Astrocyte of the hippocampus (primary cell): Measurements from ENCODE around the gene CCL22.
"Not testable (repeated sequence)": the region's sequence is repeated elsewhere in the genome, so short reads cannot be mapped to it uniquely, and the experiment has no call there.

ENCODE experiments used
- DNase-seq: peaks from one replicate; pipeline ENCODE4 v3.0.0; 2011; ENCODE audit warnings: low read depth, low spot score

CCL22 gene

DNA sequence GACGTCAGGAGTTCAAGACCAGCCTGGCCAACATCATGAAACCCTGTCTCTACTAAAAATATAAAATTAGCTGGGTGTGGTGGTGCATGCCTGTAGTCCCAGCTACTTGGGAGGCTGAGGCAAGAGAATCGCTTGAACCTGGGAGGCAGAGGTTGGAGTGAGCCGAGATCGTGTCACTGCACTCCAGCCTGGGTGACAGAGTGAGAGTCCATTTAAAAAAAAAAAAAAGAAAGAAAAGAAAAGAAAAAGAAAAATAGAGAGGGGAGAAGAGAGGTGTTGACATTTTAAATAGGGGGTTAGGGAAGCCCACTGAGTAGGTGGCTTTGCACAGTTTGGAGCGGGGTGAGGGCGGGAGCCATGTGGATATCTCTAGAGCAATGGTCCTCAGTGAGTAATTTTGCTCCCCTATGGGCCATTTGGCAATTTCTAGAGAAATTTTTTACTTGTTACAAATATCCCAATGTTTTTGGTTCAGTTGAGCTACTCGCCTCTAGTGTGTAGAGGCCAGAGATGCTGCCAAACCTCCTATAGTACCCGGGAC is 16.4 kb downstream of the CCL22 start:
- not testable (repeated sequence) for DNase-seq

DNA sequence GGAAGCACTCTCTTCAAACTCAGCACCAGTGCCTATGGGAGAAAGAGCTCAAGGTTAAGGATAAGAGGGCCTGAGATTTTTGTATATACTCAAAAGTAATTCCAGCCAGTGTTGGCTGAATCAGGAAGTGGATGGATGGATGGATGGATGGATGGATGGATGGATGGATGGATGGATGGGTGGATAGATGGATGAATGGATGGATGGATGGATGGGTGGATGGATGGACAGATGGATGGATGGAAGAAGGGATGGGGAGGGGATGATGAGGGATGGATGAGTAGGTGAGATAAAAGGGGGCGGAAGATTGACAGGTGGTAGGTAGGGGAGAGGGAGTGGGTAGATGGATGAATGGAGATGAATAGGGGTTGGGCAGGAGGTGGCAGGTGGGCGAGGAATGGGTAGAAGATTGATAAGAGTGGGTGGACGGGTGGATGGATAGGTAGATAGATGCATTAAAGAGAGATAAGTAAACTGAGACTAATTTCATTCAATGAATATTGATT is 17.8 kb downstream of the CCL22 start:
- no peak for DNase-seq

DNA sequence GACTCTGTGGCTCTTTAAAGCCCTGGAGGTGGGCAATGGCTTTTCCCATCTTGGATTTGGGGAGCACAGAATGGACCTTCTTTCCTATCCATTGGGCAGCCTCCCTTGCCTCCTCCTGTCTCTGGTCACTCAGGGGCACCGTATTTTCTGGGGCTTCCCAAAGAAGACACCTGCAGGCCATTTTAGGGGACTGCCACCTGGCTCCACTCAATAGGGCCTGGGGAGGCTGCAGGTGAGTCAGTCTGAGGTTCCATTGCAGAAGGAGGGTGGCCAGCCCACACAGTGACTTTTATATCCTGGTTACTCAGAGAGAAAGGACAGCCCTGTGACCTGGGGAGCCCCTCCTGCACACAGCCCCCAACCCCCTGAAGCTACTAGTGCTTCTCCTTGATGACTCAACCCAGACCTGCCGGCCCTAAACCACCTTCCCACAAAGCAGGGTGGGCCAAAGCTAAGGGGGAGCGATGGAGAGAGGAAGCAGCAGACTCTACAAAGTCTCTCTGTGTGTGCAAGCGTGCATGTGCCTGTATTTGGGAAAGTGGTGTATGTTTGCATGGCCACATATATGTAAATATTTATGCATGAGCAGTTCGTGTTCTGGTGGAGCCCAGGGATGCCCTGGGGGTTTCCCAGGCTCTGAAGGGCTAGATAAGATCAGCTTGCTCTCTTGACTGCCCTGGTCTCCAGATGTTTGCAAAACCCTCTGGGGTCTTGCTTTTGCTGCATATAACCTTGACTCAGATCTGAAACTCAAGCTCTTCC is 18.7 kb downstream of the CCL22 start:
- no peak for DNase-seq

DNA sequence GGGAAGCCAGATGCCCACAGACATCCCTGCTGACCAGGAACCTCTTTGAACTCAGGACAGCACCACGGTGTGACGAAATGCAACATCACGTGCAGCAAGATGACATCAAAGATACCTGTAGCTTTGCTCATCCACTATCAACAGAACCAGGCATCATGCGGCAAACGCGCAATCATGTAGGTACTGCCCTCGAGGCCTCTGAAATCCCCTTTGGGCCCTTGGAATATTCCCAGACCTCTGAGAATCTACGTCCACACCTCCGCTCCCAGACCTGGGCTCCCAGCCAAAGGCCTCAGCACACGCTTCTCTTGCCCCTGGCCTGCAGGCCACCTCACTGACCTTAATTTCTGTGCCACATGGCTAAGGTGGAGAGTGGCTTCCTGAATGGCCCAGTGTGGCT is 21.0 kb downstream of the CCL22 start:
- no peak for DNase-seq

DNA sequence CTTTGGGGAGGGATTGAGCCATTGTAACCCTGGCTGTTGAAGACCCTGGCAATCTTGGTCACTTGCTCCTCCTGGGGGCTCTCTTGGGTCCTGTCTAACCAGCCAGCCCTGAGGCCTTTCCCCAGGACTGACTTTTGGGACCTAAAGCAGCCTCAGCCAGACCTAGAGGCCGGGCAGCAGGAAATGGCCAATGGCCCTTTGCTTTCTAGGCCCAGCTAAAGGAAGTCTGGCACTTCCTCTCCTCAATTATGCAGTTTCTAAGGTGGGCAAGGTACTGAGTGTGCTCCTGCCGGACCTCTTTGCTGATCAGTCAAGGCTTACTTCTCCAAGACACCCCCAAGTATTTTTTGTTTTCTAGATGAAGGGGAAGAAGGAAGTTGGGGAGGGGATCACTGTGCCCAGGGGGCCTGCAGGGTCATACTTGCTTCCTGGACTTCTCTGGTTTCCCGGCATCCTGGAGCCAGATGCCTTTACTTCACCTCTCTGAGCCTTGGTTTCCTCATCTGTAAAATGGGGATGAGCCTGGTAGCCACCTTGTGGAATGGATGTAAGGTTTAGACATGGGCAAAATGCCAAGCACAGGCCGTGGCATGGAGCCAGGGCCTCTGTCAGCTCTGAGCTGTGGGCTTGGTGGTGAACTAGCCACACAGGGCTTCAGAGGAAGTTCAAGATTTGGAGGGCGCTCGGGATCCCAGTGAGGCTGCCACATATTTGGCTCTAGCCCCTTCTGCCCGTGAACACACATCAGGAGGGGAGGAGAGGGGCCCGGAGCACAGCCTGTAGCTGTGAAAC is 22.3 kb downstream of the CCL22 start:
- DNase-seq: peak; percentile 69

DNA sequence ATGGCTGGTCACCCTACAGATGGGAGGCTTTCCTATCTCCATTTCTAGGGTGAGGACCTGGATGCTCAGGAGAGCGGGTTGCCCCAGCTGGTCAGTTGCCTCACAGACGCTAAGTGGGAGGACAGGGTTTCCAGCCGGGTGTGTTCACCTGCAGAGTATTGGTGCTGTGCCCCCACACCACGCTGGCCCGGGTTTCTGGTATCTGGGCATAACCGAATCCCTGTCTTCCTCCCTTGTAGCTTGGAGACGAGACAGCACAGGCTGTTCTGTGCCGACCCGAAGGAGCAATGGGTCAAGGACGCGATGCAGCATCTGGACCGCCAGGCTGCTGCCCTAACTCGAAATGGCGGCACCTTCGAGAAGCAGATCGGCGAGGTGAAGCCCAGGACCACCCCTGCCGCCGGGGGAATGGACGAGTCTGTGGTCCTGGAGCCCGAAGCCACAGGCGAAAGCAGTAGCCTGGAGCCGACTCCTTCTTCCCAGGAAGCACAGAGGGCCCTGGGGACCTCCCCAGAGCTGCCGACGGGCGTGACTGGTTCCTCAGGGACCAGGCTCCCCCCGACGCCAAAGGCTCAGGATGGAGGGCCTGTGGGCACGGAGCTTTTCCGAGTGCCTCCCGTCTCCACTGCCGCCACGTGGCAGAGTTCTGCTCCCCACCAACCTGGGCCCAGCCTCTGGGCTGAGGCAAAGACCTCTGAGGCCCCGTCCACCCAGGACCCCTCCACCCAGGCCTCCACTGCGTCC is 23.4 kb downstream of the CCL22 start:
- no peak for DNase-seq

DNA sequence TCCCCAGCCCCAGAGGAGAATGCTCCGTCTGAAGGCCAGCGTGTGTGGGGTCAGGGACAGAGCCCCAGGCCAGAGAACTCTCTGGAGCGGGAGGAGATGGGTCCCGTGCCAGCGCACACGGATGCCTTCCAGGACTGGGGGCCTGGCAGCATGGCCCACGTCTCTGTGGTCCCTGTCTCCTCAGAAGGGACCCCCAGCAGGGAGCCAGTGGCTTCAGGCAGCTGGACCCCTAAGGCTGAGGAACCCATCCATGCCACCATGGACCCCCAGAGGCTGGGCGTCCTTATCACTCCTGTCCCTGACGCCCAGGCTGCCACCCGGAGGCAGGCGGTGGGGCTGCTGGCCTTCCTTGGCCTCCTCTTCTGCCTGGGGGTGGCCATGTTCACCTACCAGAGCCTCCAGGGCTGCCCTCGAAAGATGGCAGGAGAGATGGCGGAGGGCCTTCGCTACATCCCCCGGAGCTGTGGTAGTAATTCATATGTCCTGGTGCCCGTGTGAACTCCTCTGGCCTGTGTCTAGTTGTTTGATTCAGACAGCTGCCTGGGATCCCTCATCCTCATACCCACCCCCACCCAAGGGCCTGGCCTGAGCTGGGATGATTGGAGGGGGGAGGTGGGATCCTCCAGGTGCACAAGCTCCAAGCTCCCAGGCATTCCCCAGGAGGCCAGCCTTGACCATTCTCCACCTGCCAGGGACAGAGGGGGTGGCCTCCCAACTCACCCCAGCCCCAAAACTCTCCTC is 24.1 kb downstream of the CCL22 start:
- DNase-seq: no peak

DNA sequence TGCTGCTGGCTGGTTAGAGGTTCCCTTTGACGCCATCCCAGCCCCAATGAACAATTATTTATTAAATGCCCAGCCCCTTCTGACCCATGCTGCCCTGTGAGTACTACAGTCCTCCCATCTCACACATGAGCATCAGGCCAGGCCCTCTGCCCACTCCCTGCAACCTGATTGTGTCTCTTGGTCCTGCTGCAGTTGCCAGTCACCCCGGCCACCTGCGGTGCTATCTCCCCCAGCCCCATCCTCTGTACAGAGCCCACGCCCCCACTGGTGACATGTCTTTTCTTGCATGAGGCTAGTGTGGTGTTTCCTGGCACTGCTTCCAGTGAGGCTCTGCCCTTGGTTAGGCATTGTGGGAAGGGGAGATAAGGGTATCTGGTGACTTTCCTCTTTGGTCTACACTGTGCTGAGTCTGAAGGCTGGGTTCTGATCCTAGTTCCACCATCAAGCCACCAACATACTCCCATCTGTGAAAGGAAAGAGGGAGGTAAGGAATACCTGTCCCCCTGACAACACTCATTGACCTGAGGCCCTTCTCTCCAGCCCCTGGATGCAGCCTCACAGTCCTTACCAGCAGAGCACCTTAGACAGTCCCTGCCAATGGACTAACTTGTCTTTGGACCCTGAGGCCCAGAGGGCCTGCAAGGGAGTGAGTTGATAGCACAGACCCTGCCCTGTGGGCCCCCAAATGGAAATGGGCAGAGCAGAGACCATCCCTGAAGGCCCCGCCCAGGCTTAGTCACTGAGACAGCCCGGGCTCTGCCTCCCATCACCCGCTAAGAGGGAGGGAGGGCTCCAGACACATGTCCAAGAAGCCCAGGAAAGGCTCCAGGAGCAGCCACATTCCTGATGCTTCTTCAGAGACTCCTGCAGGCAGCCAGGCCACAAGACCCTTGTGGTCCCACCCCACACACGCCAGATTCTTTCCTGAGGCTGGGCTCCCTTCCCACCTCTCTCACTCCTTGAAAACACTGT is 25.0 kb downstream of the CCL22 start:
- DNase-seq: peak; percentile 65

DNA sequence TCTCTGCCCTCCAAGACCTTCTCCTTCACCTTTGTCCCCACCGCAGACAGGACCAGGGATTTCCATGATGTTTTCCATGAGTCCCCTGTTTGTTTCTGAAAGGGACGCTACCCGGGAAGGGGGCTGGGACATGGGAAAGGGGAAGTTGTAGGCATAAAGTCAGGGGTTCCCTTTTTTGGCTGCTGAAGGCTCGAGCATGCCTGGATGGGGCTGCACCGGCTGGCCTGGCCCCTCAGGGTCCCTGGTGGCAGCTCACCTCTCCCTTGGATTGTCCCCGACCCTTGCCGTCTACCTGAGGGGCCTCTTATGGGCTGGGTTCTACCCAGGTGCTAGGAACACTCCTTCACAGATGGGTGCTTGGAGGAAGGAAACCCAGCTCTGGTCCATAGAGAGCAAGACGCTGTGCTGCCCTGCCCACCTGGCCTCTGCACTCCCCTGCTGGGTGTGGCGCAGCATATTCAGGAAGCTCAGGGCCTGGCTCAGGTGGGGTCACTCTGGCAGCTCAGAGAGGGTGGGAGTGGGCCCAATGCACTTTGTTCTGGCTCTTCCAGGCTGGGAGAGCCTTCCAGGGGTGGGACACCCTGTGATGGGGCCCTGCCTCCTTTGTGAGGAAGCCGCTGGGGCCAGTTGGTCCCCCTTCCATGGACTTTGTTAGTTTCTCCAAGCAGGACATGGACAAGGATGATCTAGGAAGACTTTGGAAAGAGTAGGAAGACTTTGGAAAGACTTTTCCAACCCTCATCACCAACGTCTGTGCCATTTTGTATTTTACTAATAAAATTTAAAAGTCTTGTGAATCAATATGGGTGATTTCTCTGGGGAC is 25.9 kb downstream of the CCL22 start:
- no peak for DNase-seq

DNA sequence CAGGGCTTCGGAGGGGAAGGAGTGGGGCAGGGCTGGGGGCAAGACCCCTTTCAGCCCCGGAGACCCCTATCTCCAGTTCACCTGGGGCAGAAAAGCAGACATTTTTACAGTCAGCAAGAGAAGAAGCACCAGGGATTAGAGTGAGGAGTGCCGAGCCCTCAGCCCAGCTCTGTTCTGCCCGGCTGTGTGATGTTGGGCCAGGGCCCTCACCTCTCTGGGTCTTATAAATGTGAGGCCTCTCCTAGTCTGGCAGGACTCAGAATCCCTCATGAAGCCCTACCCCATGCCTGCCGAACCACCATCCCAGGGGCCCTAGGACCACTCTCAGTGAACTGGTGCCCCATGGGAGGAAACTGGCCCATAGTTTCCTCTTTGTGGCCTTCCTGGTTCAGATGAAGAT is 26.5 kb downstream of the CCL22 start:
- DNase-seq: no peak

DNA sequence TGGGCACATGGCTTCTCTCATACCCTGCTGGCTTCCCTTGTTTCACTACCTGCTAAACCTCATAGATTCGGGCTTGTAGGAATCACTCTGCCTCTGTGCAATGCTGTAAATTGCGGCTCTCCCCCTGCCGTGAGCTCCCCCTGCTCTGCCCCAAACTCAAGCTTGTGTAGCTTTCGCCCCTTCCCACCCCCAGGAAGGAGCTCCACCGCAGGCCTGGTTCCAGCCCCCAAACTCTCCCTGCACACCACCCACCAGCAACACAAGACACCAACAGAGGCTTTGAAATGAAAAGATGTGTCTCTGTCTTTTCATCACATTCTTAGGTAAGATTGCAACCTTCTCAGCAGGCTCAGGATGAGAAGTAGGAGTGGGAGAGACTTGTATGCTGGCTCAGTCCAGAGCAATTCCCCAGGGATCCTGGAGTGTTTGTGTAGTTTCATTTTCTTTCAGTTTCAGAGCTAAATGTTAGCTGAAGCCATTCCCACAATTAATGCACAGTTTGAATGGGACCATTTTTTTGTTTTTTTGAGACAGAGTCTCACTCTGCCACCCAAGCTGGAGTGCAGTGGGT is 27.9 kb downstream of the CCL22 start:
- DNase-seq: no peak

DNA sequence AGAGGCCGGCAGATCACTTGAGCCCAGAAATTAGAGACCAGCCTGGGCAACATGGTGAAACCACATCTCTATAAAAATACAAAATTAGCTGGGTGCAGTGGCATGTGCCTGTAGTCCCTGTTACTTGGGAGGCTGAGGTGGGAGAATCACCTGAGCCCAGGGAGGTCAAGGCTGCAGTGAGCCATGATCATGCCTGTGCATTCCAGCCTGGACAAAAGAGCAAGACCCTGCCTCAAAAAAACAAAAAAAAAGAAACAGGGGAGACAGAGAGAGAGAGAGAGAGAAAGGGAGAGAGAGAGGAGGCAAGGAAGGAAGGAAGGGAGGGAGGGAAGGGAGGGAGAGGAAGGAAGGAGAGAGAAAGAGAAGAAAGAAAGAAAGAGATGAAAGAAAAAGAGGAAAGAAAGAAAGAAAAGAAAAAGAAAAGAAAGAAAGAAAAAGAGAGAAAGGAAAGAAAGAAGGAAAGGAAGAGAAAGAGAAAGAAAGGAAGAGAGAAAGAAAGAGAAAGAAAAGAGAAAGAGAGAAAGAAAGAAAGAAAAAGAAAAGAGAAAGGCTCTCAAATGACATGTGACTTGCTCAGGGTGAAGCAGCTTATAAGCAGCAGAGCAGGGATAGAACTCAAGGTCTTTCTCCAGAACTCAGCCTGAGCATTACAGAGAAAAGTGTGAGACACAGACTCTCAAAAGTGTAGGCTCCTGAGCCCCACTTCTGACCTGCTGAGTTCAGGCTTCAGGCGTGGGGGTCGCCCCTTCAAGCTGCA is 29.2 kb downstream of the CCL22 start:
- DNase-seq: no peak

DNA sequence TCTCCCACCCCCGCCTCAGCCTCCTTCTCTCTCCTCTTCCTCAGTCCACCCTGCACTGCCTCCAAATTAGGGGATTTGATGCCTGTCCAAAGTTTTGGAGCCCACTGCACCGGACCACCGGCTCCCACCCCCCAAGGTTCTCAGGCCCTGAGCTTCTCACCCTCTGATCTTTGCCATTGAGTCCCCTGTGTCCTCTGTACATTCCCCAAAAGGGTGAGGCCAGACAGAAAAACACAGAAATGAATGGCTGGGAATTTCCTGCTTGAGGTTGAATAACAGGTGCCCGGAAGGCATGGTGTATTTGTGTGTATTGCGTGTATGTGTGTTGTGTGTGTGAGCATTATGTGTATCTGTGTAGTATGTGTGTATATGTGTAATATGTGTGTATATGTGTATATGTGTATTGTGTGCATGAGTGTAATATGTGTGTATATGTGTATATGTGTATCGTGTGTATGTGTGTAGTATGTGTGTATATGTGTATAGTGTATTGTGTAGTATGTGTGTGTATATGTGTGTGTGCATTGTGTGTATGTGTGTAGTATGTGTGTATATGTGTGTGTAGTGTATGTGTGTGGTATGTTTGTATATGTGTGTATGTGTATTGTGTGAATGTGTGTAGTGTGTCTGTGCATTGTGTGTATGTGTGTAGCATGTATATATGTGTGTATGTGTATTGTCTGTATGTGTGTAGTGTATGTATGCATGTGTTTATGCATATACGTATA is 29.9 kb downstream of the CCL22 start:
- no peak for DNase-seq

DNA sequence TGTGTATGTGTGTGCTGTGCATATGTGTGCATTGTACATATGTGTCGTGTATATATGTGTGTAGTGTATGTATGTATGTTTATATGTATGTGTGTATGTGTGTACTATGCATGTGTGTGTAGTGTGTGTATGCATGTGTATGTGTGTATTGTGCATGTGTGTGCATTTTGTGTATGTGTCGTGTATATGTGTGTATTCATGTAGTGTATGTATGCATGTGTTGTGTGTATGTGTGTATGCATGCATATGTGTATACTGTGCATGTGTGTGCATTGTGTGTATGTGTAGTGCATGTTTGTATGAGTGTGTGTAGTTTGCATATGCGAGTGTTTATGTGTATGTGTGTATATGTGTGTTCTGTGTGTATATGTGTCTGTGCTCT is 30.5 kb downstream of the CCL22 start:
- no peak for DNase-seq

DNA sequence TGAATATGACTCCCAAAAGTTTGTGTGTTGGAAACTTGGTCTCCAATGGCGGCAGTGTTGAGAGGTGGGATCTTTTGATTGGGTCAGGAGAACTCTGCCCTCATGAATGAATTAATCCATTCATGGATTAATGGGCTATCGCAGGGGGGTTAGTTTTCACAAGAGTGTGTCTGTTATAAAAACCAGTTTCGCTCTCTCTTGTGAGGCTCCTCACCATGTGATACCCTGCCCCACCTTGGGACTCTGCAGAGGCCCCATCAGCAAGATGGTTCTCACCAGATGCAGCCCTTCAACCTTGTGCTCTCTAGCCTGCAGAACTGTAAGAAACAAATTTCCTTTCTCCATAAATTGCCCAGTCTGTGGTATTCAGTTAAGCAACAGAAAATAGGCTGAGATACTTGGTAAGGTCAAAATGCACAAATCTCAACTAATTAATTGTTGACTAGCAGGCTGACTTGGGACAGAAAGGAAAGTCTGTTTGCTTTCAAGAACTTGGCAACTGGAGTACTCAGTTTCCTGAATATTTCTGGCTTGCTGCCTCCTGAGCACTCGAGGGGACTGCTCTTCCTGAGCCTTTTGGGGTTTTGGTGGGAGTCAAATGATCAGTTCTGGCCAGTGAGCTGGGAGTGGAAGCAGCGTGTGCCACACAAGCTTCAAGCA is 32.2 kb downstream of the CCL22 start:
- DNase-seq: no peak

DNA sequence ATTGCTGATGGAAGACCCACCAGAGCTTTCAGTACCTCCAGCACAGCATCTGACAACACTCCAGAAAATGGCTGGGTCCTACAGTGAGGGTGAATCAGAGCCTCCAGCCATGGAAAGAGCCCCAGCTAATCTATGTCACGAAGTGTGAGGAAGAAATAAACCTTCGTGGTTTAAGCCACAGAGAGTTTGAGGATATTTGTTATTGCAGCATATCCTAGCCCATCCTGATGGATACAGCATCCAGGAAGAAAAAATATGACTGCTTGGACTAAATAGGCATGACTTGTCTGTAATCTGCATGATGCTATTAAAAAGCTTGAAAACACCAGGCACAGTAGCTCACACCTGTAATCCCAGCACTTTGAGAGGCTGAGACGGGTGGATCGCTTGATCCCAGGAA is 32.7 kb downstream of the CCL22 start:
- no peak for DNase-seq

DNA sequence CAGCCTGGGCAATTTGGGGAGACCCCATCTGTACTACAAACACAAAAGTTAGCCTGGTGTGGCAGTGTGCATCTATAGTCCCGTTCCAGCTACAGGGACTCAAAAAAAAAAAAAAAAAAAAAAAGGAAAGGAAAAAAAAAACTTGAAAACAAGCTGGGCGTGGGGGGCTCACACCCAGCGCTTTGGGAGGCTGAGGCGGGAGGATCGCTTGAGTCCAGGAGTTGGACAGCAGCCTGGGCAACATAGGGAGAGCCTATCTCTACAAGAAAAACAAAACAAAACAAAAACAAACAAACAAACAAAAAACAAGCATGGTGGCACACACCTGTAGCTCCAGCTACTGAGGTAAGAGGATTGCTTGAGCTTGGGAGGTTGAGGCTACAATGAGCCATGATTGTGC is 33.1 kb downstream of the CCL22 start:
- DNase-seq: no peak
